Measurements from ENCODE around the gene FKRP. TPM values are rescaled to one million over a fixed set of nuclear protein-coding genes. Genes with fewer than 3 reads are reported as not detected.

FKRP gene
- total and polyA plus RNA-seq, 2 of the 13 experiments (the other 11 are each of a cell fraction or from before 2014, with no cell fraction given), result 7.3 to 9.8 TPM

- TF ChIP-seq ZNF781 (CRISPR knock-in tag; IDR thresholded peaks at IDR 0.05; ENCODE audit: borderline replicate concordance, not compliant biosample characterization) (no peak), ZNF18 (CRISPR knock-in tag; IDR thresholded peaks at IDR 0.05; ENCODE audit: insufficient replicate concordance) (no peak), PCBP1 (IDR thresholded peaks at IDR 0.05; ENCODE audit: borderline replicate concordance, low read depth, low read length) (0 out of 2 replicates have a peak, but pooled peaks have one; percentile 45), E2F5 (CRISPR knock-in tag; conservative IDR thresholded peaks at IDR 0.05) (no peak), RARG (CRISPR knock-in tag; IDR thresholded peaks at IDR 0.05; ENCODE audit: low read depth) (no peak), SAP130 (CRISPR knock-in tag; IDR thresholded peaks at IDR 0.05; ENCODE audit: low read depth) (peak; percentile 68), MNT (IDR thresholded peaks at IDR 0.05) (no peak), ZNF766 (CRISPR knock-in tag; IDR thresholded peaks at IDR 0.05; ENCODE audit: borderline replicate concordance) (no peak), YEATS4 (CRISPR knock-in tag; IDR thresholded peaks at IDR 0.05; ENCODE audit: borderline replicate concordance) (peak; percentile 46; the same call in 1 of the 2 replicates), SNAPC4 (CRISPR knock-in tag; IDR thresholded peaks at IDR 0.05) (no peak), PAWR (CRISPR knock-in tag; IDR thresholded peaks at IDR 0.05; ENCODE audit: borderline replicate concordance) (no peak), MZF1 (CRISPR knock-in tag; IDR thresholded peaks at IDR 0.05; ENCODE audit: borderline replicate concordance) (no peak), AFF4 (CRISPR knock-in tag; IDR thresholded peaks at IDR 0.05) (no peak), NR2F6 (IDR thresholded peaks at IDR 0.05) (no peak), NR2F6 (CRISPR knock-in tag; IDR thresholded peaks at IDR 0.05) (peak; percentile 24; the same call in 1 of the 2 replicates)
These were observed 31.9 kb upstream of the FKRP start (continued) for GRCh38 chr19:46713781-46714443.
